CD4-positive, alpha-beta T cell (primary cell): Measurements from ENCODE around the gene PCSK2. TPM values are rescaled to one million over a fixed set of nuclear protein-coding genes. Genes with fewer than 3 reads are reported as not detected.

Source experiments
- ATAC-seq: fragments of 200-7000 bp; cut with Tn5 transposase; one replicate; pipeline ENCODE4 v1.10.0; 2022; ENCODE audit warnings: mild to moderate bottlenecking; ENCODE audit not compliant: poor library complexity
- CTCF ChIA-PET: fragments of 350-600 bp; sonication (Branson Sonifier 250); formaldehyde crosslinking; loops from one replicate; lab custom pipeline; 2021; ENCODE audit warnings: antibody characterized with exemption, inconsistent platforms; lab: Charles Lee
- POLR2A ChIA-PET: fragments of 350-600 bp; sonication (Branson Sonifier 250); formaldehyde crosslinking; loops from one replicate; lab custom pipeline; 2021; ENCODE audit warnings: antibody characterized with exemption, inconsistent platforms; lab: Charles Lee
- DNase-seq, 14 experiments: peaks; one replicate each; pipeline ENCODE4 v3.0.0-alpha.2; 2013 to 2020; ENCODE audit warnings: mixed read lengths in 2 of 14
- H3K27ac ChIP-seq, 2 donors: one replicate each; pipeline versions ENCODE4 v1.5.1 to v1.7.0; 2013; ENCODE audit warnings: low read length in 2 of 2, low read depth in 1 of 2, mild to moderate bottlenecking in 1 of 2
- H3K27me3 ChIP-seq, 2 experiments: 1 replicate in 1 of 2; 2 replicates in 1 of 2; pipeline versions ENCODE4 v1.6.1 to v1.7.0; 2013; ENCODE audit warnings: low read length in 2 of 2, control low read depth in 1 of 2, mild to moderate bottlenecking in 1 of 2, moderate library complexity in 1 of 2; ENCODE audit not compliant: insufficient read depth in 2 of 2, control insufficient read depth in 1 of 2
- H3K36me3 ChIP-seq: one replicate; pipeline ENCODE4 v1.6.1; 2013; ENCODE audit warnings: low read length, control low read depth; ENCODE audit not compliant: insufficient read depth
- H3K4me1 ChIP-seq: one replicate; pipeline ENCODE4 v1.6.1; 2013; ENCODE audit warnings: low read length, control low read depth; ENCODE audit not compliant: insufficient read depth
- H3K4me3 ChIP-seq: one replicate; pipeline ENCODE4 v1.5.1; 2013; ENCODE audit warnings: mild to moderate bottlenecking, low read length, moderate library complexity
- H3K9me3 ChIP-seq, 2 experiments: 1 replicate in 1 of 2; 2 replicates in 1 of 2; pipeline versions ENCODE4 v1.6.1 to v1.7.0; 2013; ENCODE audit warnings: low read length in 2 of 2, mild to moderate bottlenecking in 2 of 2, control low read depth in 1 of 2, moderate library complexity in 1 of 2; ENCODE audit not compliant: control insufficient read depth in 1 of 2, insufficient read depth in 1 of 2
- H3K27ac Mint-ChIP-seq: one replicate; pipeline ENCODE4 v1.8.0; 2020; ENCODE audit warnings: mixed read lengths
- H3K27me3 Mint-ChIP-seq: one replicate; pipeline ENCODE4 v1.8.0; 2021; ENCODE audit warnings: mixed read lengths
- H3K36me3 Mint-ChIP-seq: one replicate; pipeline ENCODE4 v1.8.0; 2021; ENCODE audit warnings: low read depth, mixed read lengths
- H3K4me1 Mint-ChIP-seq: one replicate; pipeline ENCODE4 v1.8.0; 2021; ENCODE audit warnings: low read depth, mixed read lengths
- H3K4me3 Mint-ChIP-seq: one replicate; pipeline ENCODE4 v1.8.0; 2020; ENCODE audit warnings: mild to moderate bottlenecking, mixed read lengths
- H3K9me3 Mint-ChIP-seq: one replicate; pipeline ENCODE4 v1.8.0; 2020; ENCODE audit warnings: mixed read lengths
- intact Hi-C, 2 experiments: fragments of 100-400 bp; cut with DNase I in 1 of 2; cut with micrococcal nuclease in 1 of 2; formaldehyde crosslinking; loops; one replicate each; pipeline versions ENCODE4 v1.15.1 to v1.9.0; 2023 to 2025; cut with DNase I, micrococcal nuclease
- total RNA-seq, 174 experiments: library from RNA in 2 of 174; stranded (reverse) in 2 of 174; gene quantifications; one replicate each; pipeline ENCODE4 v1.2.3 and lab custom pipeline; 2021 to 2026
- TF ChIP-seq, protein P1 (sequence below): fragments of 200-600 bp; IDR thresholded peaks from one replicate; pipeline ENCODE4 v1.8.0; 2022; ENCODE audit warnings: antibody characterized with exemption, mild to moderate bottlenecking

PCSK2 gene
- total RNA-seq, 2 experiments from 2014 or later = not detected

- TF ChIP-seq, protein P1, sequence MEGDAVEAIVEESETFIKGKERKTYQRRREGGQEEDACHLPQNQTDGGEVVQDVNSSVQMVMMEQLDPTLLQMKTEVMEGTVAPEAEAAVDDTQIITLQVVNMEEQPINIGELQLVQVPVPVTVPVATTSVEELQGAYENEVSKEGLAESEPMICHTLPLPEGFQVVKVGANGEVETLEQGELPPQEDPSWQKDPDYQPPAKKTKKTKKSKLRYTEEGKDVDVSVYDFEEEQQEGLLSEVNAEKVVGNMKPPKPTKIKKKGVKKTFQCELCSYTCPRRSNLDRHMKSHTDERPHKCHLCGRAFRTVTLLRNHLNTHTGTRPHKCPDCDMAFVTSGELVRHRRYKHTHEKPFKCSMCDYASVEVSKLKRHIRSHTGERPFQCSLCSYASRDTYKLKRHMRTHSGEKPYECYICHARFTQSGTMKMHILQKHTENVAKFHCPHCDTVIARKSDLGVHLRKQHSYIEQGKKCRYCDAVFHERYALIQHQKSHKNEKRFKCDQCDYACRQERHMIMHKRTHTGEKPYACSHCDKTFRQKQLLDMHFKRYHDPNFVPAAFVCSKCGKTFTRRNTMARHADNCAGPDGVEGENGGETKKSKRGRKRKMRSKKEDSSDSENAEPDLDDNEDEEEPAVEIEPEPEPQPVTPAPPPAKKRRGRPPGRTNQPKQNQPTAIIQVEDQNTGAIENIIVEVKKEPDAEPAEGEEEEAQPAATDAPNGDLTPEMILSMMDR = no peak
- H3K27me3 Mint-ChIP-seq = no peaks in the 10 kb centered on the region
- CTCF ChIA-PET = no interaction called here
- Histone ChIP-seq H3K27me3 (no peaks in the 10 kb centered on the region), H3K27ac (no peak overlapping the region), H3K4me1 (no peaks in the 10 kb centered on the region), H3K36me3 (no peaks in the 10 kb centered on the region), H3K9me3 (no peaks in the 10 kb centered on the region), H3K4me3 (no peak overlapping the region)
- H3K4me1 Mint-ChIP-seq = no peaks in the 10 kb centered on the region
- H3K4me3 Mint-ChIP-seq = no peak overlapping the region
- DNase-seq (no peak), ATAC-seq (no peak)
- intact Hi-C loops = no loop called here
- POLR2A ChIA-PET = no interaction called here
- H3K36me3 Mint-ChIP-seq = no peaks in the 10 kb centered on the region
- H3K27ac Mint-ChIP-seq = no peak overlapping the region
- no peaks in the 10 kb centered on the region for H3K9me3 Mint-ChIP-seq
Observed at GRCh38 chr20:17473659-17474058, 246.8 kb downstream of the PCSK2 start.

DNA sequence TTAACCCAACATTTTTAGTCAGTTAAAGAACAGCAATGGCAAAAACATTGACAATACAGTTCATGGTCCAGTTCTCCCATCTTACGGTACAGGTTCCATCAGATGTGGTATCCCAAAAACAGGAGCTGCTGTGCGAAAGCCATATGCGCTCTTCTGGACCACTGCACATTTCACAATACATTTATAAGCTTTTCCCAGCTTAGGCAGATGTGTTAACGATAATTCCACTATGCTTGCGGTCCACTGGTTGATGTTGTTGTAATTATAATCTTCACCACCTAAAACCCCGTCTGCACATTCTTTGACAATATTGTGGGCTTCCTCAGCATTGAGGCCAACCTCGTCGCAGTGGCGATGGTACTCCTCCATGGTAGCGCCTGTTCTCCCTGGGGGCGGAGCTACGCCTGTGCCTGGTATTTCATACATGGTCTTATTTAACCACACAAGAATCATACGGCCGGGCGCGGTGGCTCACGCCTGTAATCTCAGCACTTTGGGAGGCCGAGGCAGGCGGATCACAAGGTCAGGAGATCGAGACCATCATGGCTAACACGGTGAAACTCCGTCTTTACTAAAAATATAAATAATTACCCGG, 252.3 kb downstream of the PCSK2 start:
- Histone ChIP-seq H3K4me1 (no peaks in the 10 kb centered on the region), H3K27me3 (peaks cover 0 to 4% of the 10 kb centered on the region in 2 experiments), H3K4me3 (no peak overlapping the region), H3K9me3 (no peaks in the 10 kb centered on the region), H3K36me3 (no peaks in the 10 kb centered on the region), H3K27ac (no peak overlapping the region)
- Mint-ChIP-seq H3K9me3 (no peaks in the 10 kb centered on the region), H3K27ac (no peak overlapping the region), H3K36me3 (no peaks in the 10 kb centered on the region), H3K4me3 (no peak overlapping the region), H3K4me1 (no peaks in the 10 kb centered on the region), H3K27me3 (peaks cover 24% of the 10 kb centered on the region)
- DNase-seq (no peak), ATAC-seq (no peak)
- TF ChIP-seq, protein P1 = no peak
- intact Hi-C loops = no loop called here
- ChIA-PET POLR2A (no interaction called here), CTCF (no interaction called here)

- peaks cover 28% of the 10 kb centered on the region for H3K27me3 Mint-ChIP-seq
- H3K27ac Mint-ChIP-seq = no peak overlapping the region
- H3K4me3 Mint-ChIP-seq = no peak overlapping the region
- intact Hi-C loops = no loop called here
- TF ChIP-seq, protein P1 = no peak
- H3K9me3 Mint-ChIP-seq = no peaks in the 10 kb centered on the region
- H3K36me3 ChIP-seq = no peaks in the 10 kb centered on the region
- no peaks in the 10 kb centered on the region for H3K9me3 ChIP-seq
- H3K27ac ChIP-seq = no peak overlapping the region
- CTCF ChIA-PET = no interaction called here
- DNase-seq (no peak), ATAC-seq (no peak)
- H3K4me3 ChIP-seq = no peak overlapping the region
- POLR2A ChIA-PET = no interaction called here
- peaks cover 0 to 7% of the 10 kb centered on the region in 2 experiments for H3K27me3 ChIP-seq
- H3K36me3 Mint-ChIP-seq = no peaks in the 10 kb centered on the region
- no peaks in the 10 kb centered on the region for H3K4me1 ChIP-seq
- H3K4me1 Mint-ChIP-seq = no peaks in the 10 kb centered on the region
Observed at GRCh38 chr20:17480696-17481095, 253.9 kb downstream of the PCSK2 start.
